Lower leg skin (tissue), 4 donors: ENCODE measurements around the gene GAK. TPM values are rescaled to one million over a fixed set of nuclear protein-coding genes. Genes with fewer than 3 reads are reported as not detected.

ENCODE experiments used
- DNase-seq, 2 donors: peaks; one replicate each; pipeline ENCODE4 v3.0.0-alpha.2; 2019; ENCODE audit warnings: low spot score in 2 of 2
- H3K4me3 ChIP-seq: fragments of 200-600 bp; sonication (generic); 2 replicates; pipeline ENCODE4 v1.5.1; 2017; ENCODE audit warnings: mild to moderate bottlenecking, low read depth; ENCODE audit not compliant: poor library complexity, severe bottlenecking
- CTCF ChIP-seq, 3 donors: fragments of 450-650 bp; IDR thresholded peaks; one replicate each; pipeline ENCODE4 v1.5.1; 2016; ENCODE audit warnings: antibody characterized with exemption in 3 of 3, mild to moderate bottlenecking in 3 of 3, moderate library complexity in 2 of 3
- POLR2A ChIP-seq, 2 donors: fragments of 450-650 bp; IDR thresholded peaks; one replicate each; pipeline ENCODE4 v1.6.1; 2016 to 2017; ENCODE audit warnings: antibody characterized with exemption in 2 of 2, mild to moderate bottlenecking in 1 of 2, moderate library complexity in 1 of 2
- WGBS, 2 donors: methylation state at CpG; one replicate each; pipeline ENCODE4 v1.1.5; 2018; 5-methylcytosine and 5-hydroxymethylcytosine counted together
- intact Hi-C: fragments of 100-400 bp; cut with DNase I; formaldehyde crosslinking; loops from one replicate; pipeline ENCODE4 v1.15.0; 2023; ENCODE audit warnings: low total_unique reads
- total RNA-seq, 4 donors: library from RNA; depleted of rRNA; stranded (reverse); fragments of >200 nt; gene quantifications; one replicate each; pipeline ENCODE4 v1.1.0, GENCODE V29; 2016

Gene GAK
- total RNA-seq, 4 donors from 2014 or later = 94.7 to 154 (median 108) TPM

- intact Hi-C loops = no loop called here
- no peak for DNase-seq
- TF ChIP-seq CTCF (IDR thresholded peaks at IDR 0.05) = no peak
- TF ChIP-seq POLR2A (IDR thresholded peaks at IDR 0.05) = no peak
- H3K4me3 ChIP-seq = no peak overlapping the region
- 90 to 94% methylated on average over 21 of the region's 21 CpGs for WGBS, 2 donors
These were observed 71.6 kb downstream of the GAK start for GRCh38 chr4:860561-860960.

- no peak overlapping the region for H3K4me3 ChIP-seq
- no peak for DNase-seq
- 90 to 94% methylated on average over 13 of the region's 13 CpGs for WGBS, 2 donors
- TF ChIP-seq CTCF (IDR thresholded peaks at IDR 0.05) (no peak), POLR2A (IDR thresholded peaks at IDR 0.05) (no peak)
- intact Hi-C loops = no loop called here
These were observed 72.6 kb downstream of the GAK start for GRCh38 chr4:859496-859895.

- DNase-seq = no peak
- WGBS, 2 donors = 83 to 85% methylated on average over 19 to 31 of the region's 31 CpGs
- H3K4me3 ChIP-seq = no peak overlapping the region
- no peak for TF ChIP-seq CTCF (IDR thresholded peaks at IDR 0.05)
- TF ChIP-seq POLR2A (IDR thresholded peaks at IDR 0.05) = no peak
- intact Hi-C loops = no loop called here
These were observed 73.2 kb downstream of the GAK start for GRCh38 chr4:858831-859451.

- WGBS, 2 donors = 94 to 98% methylated on average over 17 of the region's 17 CpGs
- intact Hi-C loops = no loop called here
- no peak for DNase-seq
- TF ChIP-seq CTCF (IDR thresholded peaks at IDR 0.05) (no peak), POLR2A (IDR thresholded peaks at IDR 0.05) (no peak)
- no peak overlapping the region for H3K4me3 ChIP-seq
These were observed 74.1 kb downstream of the GAK start for GRCh38 chr4:858041-858481.

GRCh38 chr4:857461-857860, 74.7 kb downstream of the GAK start:
- no peak overlapping the region for H3K4me3 ChIP-seq
- intact Hi-C loops = no loop called here
- TF ChIP-seq POLR2A (IDR thresholded peaks at IDR 0.05) (no peak), CTCF (IDR thresholded peaks at IDR 0.05) (no peak)
- DNase-seq = no peak
- WGBS, 2 donors = 90 to 92% methylated on average over 11 of the region's 11 CpGs
